ENCODE results near the gene FDX2.
"Not testable (repeated sequence)": the region's sequence is repeated elsewhere in the genome, so short reads cannot be mapped to it uniquely, and the experiment has no call there.

Gene FDX2

DNA sequence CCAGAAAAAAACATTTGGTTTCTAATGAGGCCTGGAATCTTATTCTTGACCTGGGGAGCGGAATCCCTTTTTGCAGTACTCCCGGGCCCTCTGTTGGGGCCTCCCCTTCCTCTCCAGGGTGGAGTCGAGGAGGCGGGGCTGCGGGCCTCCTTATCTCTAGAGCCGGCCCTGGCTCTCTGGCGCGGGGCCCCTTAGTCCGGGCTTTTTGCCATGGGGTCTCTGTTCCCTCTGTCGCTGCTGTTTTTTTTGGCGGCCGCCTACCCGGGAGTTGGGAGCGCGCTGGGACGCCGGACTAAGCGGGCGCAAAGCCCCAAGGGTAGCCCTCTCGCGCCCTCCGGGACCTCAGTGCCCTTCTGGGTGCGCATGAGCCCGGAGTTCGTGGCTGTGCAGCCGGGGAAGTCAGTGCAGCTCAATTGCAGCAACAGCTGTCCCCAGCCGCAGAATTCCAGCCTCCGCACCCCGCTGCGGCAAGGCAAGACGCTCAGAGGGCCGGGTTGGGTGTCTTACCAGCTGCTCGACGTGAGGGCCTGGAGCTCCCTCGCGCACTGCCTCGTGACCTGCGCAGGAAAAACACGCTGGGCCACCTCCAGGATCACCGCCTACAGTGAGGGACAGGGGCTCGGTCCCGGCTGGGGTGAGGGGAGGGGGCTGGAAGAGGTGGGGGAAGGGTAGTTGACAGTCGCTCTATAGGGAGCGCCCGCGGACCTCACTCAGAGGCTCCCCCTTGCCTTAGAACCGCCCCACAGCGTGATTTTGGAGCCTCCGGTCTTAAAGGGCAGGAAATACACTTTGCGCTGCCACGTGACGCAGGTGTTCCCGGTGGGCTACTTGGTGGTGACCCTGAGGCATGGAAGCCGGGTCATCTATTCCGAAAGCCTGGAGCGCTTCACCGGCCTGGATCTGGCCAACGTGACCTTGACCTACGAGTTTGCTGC, 28.7 kb downstream of the FDX2 start, which contains the start of gene ICAM4:
TSS of gene ICAM4 (plus strand) at position 153 of the 935 bp plus-strand sequence. CDS start at position 211, 58 bp downstream.
- intact Hi-C loops (cut with DNase I), result no loop called here
- DNase-seq, result no peak

DNA sequence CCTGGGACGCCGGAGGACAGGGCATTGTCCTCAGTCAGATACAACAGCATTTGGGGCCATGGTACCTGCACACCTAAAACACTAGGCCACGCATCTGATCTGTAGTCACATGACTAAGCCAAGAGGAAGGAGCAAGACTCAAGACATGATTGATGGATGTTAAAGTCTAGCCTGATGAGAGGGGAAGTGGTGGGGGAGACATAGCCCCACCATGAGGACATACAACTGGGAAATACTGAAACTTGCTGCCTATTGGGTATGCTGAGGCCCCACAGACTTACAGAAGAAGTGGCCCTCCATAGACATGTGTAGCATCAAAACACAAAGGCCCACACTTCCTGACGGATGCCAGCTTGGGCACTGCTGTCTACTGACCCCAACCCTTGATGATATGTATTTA, 30.4 kb downstream of the FDX2 start:
- intact Hi-C loops (cut with DNase I), result no loop called here
- DNase-seq, result no peak

DNA sequence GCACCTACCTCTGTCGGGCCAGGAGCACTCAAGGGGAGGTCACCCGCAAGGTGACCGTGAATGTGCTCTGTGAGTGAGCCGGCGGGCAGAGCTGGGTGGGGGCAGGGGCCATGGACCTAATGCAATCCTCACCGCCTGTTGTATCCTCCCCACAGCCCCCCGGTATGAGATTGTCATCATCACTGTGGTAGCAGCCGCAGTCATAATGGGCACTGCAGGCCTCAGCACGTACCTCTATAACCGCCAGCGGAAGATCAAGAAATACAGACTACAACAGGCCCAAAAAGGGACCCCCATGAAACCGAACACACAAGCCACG, 30.9 kb downstream of the FDX2 start:
- intact Hi-C loops (cut with DNase I), result no loop called here
- no peak for DNase-seq

DNA sequence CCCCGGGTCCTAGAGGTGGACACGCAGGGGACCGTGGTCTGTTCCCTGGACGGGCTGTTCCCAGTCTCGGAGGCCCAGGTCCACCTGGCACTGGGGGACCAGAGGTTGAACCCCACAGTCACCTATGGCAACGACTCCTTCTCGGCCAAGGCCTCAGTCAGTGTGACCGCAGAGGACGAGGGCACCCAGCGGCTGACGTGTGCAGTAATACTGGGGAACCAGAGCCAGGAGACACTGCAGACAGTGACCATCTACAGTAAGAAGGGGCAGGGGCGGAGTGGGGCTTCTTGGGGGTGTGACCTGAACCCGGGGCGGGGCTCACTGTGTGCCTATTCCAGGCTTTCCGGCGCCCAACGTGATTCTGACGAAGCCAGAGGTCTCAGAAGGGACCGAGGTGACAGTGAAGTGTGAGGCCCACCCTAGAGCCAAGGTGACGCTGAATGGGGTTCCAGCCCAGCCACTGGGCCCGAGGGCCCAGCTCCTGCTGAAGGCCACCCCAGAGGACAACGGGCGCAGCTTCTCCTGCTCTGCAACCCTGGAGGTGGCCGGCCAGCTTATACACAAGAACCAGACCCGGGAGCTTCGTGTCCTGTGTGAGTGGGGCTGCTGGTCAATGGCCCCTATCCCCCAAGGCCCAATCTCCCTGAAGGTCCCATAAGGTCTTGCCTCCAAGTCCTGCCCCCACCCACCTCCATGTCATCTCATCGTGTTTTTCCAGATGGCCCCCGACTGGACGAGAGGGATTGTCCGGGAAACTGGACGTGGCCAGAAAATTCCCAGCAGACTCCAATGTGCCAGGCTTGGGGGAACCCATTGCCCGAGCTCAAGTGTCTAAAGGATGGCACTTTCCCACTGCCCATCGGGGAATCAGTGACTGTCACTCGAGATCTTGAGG, 31.5 kb downstream of the FDX2 start:
- intact Hi-C loops (cut with DNase I), result no loop called here

DNA sequence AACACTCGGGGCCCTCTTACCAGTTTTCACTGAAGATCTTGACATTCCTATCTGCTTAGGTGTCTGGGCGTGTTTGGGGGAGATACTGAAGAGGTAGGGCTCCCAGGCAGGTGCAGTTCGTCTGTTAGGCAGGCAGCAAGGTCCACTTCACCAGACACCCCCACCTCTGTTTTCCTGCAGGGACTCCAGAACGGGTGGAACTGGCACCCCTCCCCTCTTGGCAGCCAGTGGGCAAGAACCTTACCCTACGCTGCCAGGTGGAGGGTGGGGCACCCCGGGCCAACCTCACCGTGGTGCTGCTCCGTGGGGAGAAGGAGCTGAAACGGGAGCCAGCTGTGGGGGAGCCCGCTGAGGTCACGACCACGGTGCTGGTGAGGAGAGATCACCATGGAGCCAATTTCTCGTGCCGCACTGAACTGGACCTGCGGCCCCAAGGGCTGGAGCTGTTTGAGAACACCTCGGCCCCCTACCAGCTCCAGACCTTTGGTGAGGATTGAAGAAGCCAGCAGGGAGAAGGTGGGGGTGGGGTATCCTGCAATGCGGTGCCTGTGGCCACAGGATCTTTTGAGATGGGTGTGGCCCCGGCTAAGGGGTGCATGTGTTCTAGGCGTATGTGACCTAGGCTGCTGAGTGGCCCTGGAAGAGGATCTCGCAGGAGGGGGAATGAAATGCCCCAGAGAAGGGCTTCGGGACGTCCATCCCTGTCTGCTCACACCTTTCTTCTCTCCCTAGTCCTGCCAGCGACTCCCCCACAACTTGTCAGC, 32.3 kb downstream of the FDX2 start:
- intact Hi-C loops (cut with DNase I), result no loop called here
- DNase-seq, result no peak

More for the DNA sequence above, 31.5 kb downstream of the FDX2 start:
- DNase-seq, result no peak

DNA sequence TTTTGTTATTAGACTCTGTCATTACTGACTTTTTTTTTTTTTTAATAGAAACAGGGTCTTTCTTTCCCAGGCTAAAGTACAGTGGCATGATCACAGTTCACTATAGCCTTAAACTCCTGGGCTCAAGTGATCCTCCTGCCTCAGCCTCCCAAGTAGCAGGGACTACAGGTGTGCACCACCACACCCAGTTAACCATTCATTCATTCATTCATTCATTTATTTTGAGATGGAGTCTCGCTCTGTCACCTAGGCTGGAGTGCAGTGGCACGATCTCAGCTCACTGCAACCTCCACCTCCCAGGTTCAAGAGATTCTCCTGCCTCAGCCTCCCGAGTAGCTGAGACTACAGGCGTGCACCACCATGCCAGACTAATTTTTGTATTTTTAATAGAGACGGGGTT, 33.8 kb downstream of the FDX2 start:
- DNase-seq; intact Hi-C loops (cut with DNase I): not testable (repeated sequence)

DNA sequence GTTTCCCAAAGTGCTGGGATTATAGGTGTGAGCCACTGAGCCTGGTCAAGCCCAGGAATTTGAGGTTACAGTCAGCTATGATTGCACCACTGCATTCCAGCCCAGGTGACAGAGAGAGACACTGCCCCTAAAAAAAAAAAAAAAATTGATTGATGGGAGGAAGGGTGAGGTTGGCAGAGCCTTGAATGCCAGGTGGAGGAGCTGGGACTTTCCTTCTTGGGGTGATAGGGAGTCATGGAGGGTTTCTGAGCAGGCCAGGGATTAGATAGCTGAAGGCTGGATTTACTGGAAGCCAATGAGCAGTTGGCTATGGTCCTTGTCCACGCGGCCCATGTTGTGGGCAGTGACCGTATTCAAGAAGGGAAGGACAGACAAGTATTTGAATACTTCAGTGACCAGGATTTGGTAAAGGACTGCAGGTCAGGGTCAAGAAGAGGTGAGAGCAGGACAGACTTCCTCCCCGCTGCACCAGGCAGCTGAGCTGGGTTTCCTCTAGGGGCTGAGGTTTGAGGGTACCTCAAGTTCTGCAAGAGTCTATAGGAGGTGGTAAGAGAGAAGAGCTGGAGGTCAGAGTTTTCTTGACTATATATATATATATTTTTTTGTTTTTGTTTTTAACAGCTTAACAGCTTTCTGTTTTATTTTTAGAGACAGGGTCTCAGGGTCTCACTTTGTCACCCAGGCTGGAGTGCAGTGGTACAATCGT, 35.9 kb downstream of the FDX2 start:
- no peak for DNase-seq
- intact Hi-C loops (cut with DNase I), result no loop called here

DNA sequence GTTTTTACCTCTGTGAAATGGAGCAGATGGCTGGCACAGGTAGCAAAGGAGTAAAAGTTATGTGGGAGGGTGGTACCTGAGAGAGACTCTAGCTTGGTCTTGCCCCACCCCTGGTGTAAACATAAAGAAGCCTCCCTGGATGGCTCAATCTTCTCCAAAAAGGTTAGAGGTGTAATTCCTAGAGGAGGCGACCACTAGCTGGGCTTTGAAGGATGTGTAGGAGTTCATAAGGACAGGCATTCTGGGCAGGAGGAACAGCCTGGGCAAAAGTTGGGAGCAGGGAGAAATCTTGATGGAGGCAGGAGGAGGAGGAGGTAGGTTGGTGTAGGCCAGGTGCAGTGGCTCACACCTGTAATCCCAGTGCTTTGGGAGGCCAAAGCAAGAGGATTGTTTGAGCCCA, 36.9 kb downstream of the FDX2 start:
- no peak for DNase-seq
- intact Hi-C loops (cut with DNase I), result no loop called here

DNA sequence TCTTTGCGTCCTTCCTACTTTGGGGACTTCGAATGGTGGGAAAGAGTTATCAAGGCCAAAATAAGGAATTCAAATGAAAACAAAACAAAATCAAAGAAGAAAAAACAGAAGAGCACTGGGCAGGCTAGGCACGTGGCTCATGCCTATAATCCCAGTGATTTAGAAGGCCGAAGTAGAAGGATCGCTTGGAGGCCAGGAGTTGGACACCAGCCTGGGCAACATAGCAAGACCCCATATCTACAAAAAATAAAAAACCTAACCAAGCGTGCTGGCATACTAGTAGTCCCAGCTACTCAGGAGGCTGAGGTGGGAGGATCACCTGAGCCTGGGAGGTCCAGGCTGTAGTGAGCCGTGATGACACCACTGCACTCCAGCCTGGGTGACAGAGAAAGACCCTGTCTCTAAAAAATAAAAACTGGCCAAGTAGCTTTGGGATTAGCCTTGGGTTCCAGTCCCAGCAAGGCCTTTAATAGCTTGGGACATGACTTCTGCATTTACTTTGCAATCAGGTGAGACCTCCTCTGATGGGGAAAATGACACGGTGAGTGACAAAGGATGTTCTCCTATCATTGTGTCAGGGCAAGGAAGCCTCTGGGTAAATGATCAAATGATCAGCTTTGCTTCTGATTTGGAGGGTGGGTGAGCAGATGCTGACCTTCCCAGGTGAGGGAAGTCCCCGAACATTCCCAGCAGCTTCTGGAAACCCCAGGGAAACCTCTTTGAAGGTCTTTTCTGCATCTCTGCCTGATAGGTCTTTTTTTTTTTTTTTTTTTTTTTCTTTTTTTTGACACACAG, 37.8 kb downstream of the FDX2 start:
- intact Hi-C loops (cut with DNase I), result no loop called here
- DNase-seq, result no peak

DNA sequence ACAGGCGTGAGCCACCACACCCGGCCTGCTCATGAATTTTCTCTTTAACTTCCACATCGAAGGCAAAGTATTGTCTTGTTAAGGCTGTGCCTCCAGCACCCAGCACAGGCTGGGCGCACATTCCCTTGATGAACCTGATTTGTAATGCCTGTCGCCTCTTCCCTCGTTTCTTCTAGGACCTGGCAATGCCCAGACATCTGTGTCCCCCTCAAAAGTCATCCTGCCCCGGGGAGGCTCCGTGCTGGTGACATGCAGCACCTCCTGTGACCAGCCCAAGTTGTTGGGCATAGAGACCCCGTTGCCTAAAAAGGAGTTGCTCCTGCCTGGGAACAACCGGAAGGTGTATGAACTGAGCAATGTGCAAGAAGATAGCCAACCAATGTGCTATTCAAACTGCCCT, 41.2 kb downstream of the FDX2 start:
- DNase-seq, result no peak
- intact Hi-C loops (cut with DNase I), result no loop called here

DNA sequence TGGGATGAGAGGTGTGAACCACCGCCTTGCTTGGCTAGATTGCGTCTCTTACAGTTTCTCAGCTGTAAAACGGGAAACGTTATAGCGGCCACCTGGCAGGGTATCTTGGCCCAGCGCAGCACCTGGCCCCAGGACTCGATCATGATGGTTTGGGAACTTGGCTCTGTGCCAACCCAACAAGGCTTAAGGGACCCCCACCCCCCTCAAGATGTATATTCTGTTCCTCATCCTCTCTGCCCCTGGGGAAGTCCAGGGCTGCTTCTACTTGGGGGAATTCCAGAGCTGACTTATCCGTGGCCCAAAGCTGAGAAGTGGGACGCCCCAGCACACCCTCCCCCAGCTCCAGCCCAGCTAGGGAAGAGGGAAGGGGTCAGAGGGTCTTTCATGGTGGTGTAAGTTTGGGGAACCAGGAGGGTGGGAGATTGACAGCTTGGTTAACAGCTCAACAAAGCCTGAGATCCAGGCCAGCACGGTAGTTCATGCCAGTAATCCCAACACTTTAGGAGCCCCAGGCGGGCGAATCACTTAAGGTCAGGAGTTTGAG, 44.2 kb downstream of the FDX2 start:
- intact Hi-C loops (cut with DNase I), result no loop called here
- no peak for DNase-seq

DNA sequence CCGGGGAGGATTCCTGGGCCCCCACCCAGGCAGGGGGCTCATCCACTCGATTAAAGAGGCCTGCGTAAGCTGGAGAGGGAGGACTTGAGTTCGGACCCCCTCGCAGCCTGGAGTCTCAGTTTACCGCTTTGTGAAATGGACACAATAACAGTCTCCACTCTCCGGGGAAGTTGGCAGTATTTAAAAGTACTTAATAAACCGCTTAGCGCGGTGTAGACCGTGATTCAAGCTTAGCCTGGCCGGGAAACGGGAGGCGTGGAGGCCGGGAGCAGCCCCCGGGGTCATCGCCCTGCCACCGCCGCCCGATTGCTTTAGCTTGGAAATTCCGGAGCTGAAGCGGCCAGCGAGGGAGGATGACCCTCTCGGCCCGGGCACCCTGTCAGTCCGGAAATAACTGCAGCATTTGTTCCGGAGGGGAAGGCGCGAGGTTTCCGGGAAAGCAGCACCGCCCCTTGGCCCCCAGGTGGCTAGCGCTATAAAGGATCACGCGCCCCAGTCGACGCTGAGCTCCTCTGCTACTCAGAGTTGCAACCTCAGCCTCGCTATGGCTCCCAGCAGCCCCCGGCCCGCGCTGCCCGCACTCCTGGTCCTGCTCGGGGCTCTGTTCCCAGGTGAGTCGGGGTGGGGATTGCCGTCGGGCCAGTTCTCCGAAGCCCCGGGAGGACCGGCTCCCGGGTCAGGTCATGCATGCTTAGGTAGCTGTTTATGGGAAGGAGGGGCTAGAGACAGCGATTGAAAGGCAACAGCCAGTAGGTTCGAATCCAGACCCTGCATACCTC, 45.0 kb downstream of the FDX2 start, which contains the start of gene ICAM1:
TSS of gene ICAM1 (plus strand) at position 505 of the 779 bp plus-strand sequence. CDS start at position 545, 40 bp downstream.
- peak in 1 of 10 donors; percentile 88 for DNase-seq
- intact Hi-C loops (cut with DNase I), result no loop called here

DNA sequence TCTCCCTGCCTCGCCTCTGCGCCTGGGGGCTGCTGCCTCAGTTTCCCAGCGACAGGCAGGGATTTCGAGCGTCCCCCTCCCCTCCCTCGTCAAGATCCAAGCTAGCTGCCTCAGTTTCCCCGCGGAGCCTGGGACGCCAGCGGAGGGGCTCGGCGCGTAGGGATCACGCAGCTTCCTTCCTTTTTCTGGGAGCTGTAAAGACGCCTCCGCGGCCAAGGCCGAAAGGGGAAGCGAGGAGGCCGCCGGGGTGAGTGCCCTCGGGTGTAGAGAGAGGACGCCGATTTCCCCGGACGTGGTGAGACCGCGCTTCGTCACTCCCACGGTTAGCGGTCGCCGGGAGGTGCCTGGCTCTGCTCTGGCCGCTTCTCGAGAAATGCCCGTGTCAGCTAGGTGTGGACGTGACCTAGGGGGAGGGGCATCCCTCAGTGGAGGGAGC, 45.6 kb downstream of the FDX2 start:
- peak in 2 of 10 donors; percentile 23 to 88 for DNase-seq
- intact Hi-C loops (cut with DNase I), result no loop called here

DNA sequence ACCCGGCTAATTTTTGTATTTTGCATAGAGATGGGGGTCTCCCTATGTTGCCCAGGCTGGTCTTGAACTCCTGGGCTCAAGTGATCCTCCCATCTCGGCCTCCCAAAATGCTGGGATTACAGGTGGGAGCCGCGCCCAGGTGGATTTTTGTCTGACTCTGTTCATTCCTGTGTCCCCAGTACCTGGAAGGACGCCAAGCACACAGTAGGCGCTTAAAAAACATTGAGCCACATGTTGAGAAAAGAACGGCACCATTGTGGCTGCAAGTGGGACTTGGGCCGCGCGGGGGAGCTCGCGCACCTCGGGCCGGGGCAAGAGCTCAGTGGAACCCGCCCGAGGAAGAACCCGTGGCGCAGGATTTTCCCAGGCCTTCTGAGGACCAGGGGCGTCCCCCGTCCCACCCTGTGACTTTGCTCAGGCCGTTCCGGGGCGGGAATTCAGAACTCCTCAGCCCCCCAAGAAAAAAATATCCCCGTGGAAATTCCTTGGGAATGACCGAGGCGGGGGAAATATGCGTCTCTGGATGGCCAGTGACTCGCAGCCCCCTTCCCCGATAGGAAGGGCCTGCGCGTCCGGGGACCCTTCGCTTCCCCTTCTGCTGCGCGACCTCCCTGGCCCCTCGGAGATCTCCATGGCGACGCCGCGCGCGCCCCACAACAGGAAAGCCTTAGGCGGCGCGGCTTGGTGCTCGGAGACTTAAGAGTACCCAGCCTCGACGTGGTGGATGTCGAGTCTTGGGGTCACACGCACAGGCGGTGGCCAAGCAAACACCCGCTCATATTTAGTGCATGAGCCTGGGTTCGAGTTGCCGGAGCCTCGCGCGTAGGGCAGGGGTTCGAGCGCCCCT, 46.3 kb downstream of the FDX2 start:
- intact Hi-C loops (cut with DNase I), result loop anchor here (1.0 to 10.0 kb wide), 2 partner anchors 65 to 120 kb away; partner anchors contain the start of genes ICAM3 and RAVER1
- peak; percentile 61 to 97 (median 82) for DNase-seq

DNA sequence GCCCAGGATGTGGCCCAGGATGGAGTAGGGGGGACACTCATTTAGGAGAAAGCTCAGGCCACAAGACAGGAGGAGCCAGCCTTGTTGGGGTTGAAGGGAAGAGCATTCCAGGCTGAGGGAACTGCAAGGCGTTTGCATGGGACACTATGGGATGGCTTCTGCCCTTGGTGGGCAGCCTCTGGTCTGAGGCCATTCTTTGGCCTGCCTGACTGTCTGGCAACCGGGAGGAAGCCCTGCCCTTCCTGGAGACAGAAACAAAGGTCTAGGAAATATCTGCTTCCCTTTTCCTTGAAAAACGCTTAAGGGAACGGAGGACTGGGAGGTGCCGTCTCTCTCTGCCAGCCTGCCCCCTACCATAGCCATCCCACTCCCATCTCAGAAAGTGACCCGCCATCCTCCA, 47.7 kb downstream of the FDX2 start:
- DNase-seq, result no peak
- intact Hi-C loops (cut with DNase I), result loop anchor here (10.0 kb wide), 1 partner anchor 67 kb away; the partner anchor contains the start of genes ICAM3 and RAVER1

DNA sequence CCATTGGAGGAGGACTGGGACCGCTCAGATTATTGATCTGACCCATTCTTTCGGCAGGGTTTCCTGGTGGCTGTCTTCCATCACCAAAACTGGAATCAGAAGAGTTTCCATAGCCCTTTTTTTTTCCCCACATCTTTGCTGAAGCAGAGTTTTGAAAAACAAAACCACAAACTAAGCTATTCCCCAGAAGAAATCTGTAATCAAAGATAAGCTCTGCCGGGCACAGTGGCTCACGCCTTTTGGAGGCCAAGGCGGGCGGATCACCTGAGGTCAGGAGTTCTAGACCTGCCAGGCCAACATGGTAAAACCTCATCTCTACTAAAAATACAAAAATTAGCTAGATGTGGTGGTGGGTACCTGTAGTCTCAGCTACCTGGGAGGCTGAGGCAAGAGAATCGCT, 49.1 kb downstream of the FDX2 start:
- DNase-seq, result no peak
- intact Hi-C loops (cut with DNase I), result loop anchor here (10.0 kb wide), 1 partner anchor 68 kb away; the partner anchor contains the start of genes ICAM3 and RAVER1

DNA sequence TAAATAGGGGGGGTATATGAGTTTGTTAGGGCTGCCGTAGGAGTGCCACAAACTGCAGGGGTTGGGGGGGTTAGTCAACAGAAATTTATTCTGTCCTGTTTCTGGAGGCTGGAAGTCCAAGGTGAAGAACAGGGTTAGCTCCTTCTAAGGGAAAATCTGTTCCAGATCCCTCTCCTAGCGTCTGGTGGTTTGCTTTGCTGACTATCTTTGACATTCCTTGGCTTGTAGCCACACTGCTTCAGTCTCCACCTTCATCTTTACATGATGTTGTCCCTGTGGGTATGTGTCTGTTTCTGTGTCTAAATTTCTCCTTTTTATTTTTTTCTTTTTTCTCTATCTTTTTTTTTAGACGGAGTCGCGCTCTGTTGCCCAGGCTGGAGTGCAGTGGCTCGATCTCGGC, 53.0 kb downstream of the FDX2 start:
- no peak for DNase-seq
- intact Hi-C loops (cut with DNase I), result loop anchor here (10.0 kb wide), 1 partner anchor 72 kb away; the partner anchor contains the start of genes ICAM3 and RAVER1

Measured in posterior cingulate gyrus (tissue), 11 donors.